Esophagus (tissue), 2 donors: Measurements from ENCODE around the gene RPUSD4. TPM values are rescaled to one million over a fixed set of nuclear protein-coding genes. Genes with fewer than 3 reads are reported as not detected.
"Not testable (repeated sequence)": the region's sequence is repeated elsewhere in the genome, so short reads cannot be mapped to it uniquely, and the experiment has no call there.

Experiments used
- H3K27ac ChIP-seq, 2 donors: one replicate each; pipeline ENCODE4 v1.5.1; 2013; ENCODE audit warnings: low read depth in 2 of 2, mild to moderate bottlenecking in 2 of 2, inconsistent platforms in 1 of 2, low read length in 1 of 2, moderate library complexity in 1 of 2
- H3K27me3 ChIP-seq, 2 donors: one replicate each; pipeline ENCODE4 v1.6.1; 2013; ENCODE audit warnings: low read length in 2 of 2, control low read depth in 1 of 2, mild to moderate bottlenecking in 1 of 2; ENCODE audit not compliant: insufficient read depth in 2 of 2, control insufficient read depth in 1 of 2
- H3K36me3 ChIP-seq, 2 donors: one replicate each; pipeline ENCODE4 v1.6.1; 2013; ENCODE audit warnings: low read length in 1 of 2; ENCODE audit not compliant: control insufficient read depth in 2 of 2, insufficient read depth in 2 of 2
- H3K4me1 ChIP-seq, 2 donors: one replicate each; pipeline ENCODE4 v1.6.1; 2013; ENCODE audit warnings: low read length in 1 of 2; ENCODE audit not compliant: control insufficient read depth in 2 of 2, insufficient read depth in 2 of 2
- H3K4me3 ChIP-seq, 2 donors: one replicate each; pipeline ENCODE4 v1.5.1; 2013; ENCODE audit warnings: low read length in 2 of 2, mild to moderate bottlenecking in 2 of 2, low read depth in 1 of 2, moderate library complexity in 1 of 2
- H3K9me3 ChIP-seq, 2 donors: one replicate each; pipeline ENCODE4 v1.6.1; 2013; ENCODE audit warnings: mild to moderate bottlenecking in 2 of 2, low read depth in 1 of 2, low read length in 1 of 2, moderate library complexity in 1 of 2; ENCODE audit not compliant: control insufficient read depth in 2 of 2, insufficient read depth in 1 of 2
- WGBS, 2 donors: extraction: QIAGEN DNeasy Blood & Tissue Kit; methylation state at CpG; one replicate each; pipeline ENCODE4 v1.1.7; 2013; 5-methylcytosine and 5-hydroxymethylcytosine counted together
- polyA plus RNA-seq, 2 donors: library from polyadenylated mRNA; stranded (reverse); fragments of 200-250 nt; gene quantifications; one replicate each; pipeline ENCODE4 v1.2.3, GENCODE V29; 2013
- donor health status: healthy with polysubstance abuse.
- donor health status: Bipolar disorder and iron deficiency.

Gene RPUSD4, protein sequence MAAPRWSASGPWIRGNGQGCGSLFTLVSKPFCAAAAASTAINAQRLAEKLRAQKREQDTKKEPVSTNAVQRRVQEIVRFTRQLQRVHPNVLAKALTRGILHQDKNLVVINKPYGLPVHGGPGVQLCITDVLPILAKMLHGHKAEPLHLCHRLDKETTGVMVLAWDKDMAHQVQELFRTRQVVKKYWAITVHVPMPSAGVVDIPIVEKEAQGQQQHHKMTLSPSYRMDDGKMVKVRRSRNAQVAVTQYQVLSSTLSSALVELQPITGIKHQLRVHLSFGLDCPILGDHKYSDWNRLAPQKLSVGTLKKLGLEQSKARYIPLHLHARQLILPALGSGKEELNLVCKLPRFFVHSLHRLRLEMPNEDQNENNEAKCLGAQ
- 10 to 100 TPM; 10.9 to 14.3 TPM for polyA plus RNA-seq

GRCh38 chr11:126211236-126212088 is at the start of gene RPUSD4, which contains the start of gene FAM118B:
Gene RPUSD4, minus strand, starts transcription at chr11:126211650. Its CDS starts 12 bp downstream, at chr11:126211638.
Gene FAM118B, plus strand, starts transcription at chr11:126211782. Its CDS starts 23,220 bp downstream, at chr11:126235002.
- 0% methylated on average over 62 of the region's 62 CpGs for WGBS, 2 donors
- Histone ChIP-seq H3K27me3 (no peaks in the 10 kb centered on the region), H3K27ac (peak within 1 kb of the TSS; percentile 55 to 86), H3K4me3 (peak within 1 kb of the TSS; percentile 82 to 100), H3K36me3 (no peaks in the 10 kb centered on the region), H3K4me1 (no peaks in the 10 kb centered on the region), H3K9me3 (no peaks in the 10 kb centered on the region)

- WGBS, 2 donors = 67 to 76% methylated on average over 2 of the region's 2 CpGs
- Histone ChIP-seq H3K27ac (no peak overlapping the region), H3K36me3 (peaks cover 0 to 8% of the 10 kb centered on the region in 2 donors), H3K27me3 (no peaks in the 10 kb centered on the region), H3K9me3 (no peaks in the 10 kb centered on the region), H3K4me1 (no peaks in the 10 kb centered on the region), H3K4me3 (no peak overlapping the region)
Observed at GRCh38 chr11:126257764-126258163, 46.3 kb upstream of the RPUSD4 start.

- 93 to 94% methylated on average over 2 of the region's 2 CpGs for WGBS, 2 donors
Observed at GRCh38 chr11:126257144-126257543, 45.7 kb upstream of the RPUSD4 start.

DNA sequence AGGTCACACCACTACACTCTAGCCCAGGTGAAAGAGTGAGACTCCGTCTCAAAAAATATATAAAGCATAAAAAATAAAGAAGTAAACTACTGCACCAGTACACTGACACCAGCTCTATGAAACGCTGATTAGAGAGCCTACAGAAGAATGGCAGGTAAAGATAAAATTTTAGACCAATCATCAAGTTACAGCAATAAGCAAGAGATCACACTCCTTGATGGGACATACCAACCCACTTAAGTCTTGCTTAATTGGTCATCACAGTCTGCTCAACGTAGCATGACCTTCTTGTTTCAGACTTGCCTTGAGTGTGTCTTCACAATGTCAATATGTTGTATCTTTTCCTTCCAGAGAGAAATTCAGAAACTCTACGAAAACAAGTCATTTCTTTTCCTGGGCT is 44.8 kb upstream of the RPUSD4 start:
- Histone ChIP-seq H3K27me3 (no peaks in the 10 kb centered on the region), H3K36me3 (peaks cover 0 to 3% of the 10 kb centered on the region in 2 donors)

More at GRCh38 chr11:126257144-126257543, 45.7 kb upstream of the RPUSD4 start:
- peaks cover 0 to 5% of the 10 kb centered on the region in 2 donors for H3K36me3 ChIP-seq
- H3K4me3 ChIP-seq = no peak overlapping the region
- H3K27ac ChIP-seq = no peak overlapping the region
- no peaks in the 10 kb centered on the region for H3K9me3 ChIP-seq
- H3K4me1 ChIP-seq = no peaks in the 10 kb centered on the region
- no peaks in the 10 kb centered on the region for H3K27me3 ChIP-seq

GRCh38 chr11:126255507-126255906 is 44.1 kb upstream of the RPUSD4 start:
- not testable (repeated sequence) for H3K4me3 ChIP-seq, H3K27ac ChIP-seq, H3K9me3 ChIP-seq, H3K36me3 ChIP-seq, H3K4me1 ChIP-seq, H3K27me3 ChIP-seq
- 92 to 95% methylated on average over 5 of the region's 5 CpGs for WGBS, 2 donors

More for the DNA sequence above, 44.8 kb upstream of the RPUSD4 start:
- H3K4me3 ChIP-seq = no peak overlapping the region
- H3K4me1 ChIP-seq = no peaks in the 10 kb centered on the region
- no peak overlapping the region for H3K27ac ChIP-seq
- 91 to 92% methylated on average over 4 of the region's 4 CpGs for WGBS, 2 donors
- H3K9me3 ChIP-seq = no peaks in the 10 kb centered on the region

- H3K4me1 ChIP-seq = no peaks in the 10 kb centered on the region
- H3K4me3 ChIP-seq = no peak overlapping the region
- H3K27me3 ChIP-seq = no peaks in the 10 kb centered on the region
- 66% methylated on average over 1 of the region's 1 CpG for WGBS, 2 donors
- peaks cover 0 to 3% of the 10 kb centered on the region in 2 donors for H3K36me3 ChIP-seq
- H3K9me3 ChIP-seq = no peaks in the 10 kb centered on the region
- H3K27ac ChIP-seq = no peak overlapping the region
Observed at GRCh38 chr11:126254819-126255218, 43.4 kb upstream of the RPUSD4 start.

- Histone ChIP-seq H3K36me3 (peaks cover 0 to 3% of the 10 kb centered on the region in 2 donors), H3K4me3 (no peak overlapping the region), H3K27ac (no peak overlapping the region), H3K9me3 (no peaks in the 10 kb centered on the region), H3K4me1 (no peaks in the 10 kb centered on the region), H3K27me3 (no peaks in the 10 kb centered on the region)
- WGBS, 2 donors = 74 to 98% methylated on average over 4 of the region's 4 CpGs
Observed at GRCh38 chr11:126253265-126253664, 41.8 kb upstream of the RPUSD4 start.

DNA sequence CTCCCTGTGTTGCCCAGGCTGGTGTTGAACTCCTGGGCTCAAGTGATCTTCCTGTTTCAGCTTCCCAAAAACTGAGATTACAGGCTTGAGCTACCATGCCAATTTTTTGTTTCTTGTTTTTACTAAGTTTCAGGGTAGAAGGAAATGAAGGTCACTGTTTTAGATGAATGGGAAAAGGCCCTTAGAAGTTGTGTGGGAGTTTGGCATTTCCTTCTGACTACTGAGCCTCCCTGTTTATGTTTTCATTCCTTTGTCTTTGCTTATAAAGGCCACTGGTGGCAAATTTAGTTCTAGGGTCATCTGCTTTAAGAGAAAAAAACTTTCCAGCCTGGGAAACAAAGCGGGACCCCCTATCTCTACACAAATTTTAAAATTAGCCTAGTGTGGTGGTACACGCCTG is 35.2 kb upstream of the RPUSD4 start:
- H3K9me3 ChIP-seq = no peaks in the 10 kb centered on the region
- no peak overlapping the region for H3K27ac ChIP-seq
- no peaks in the 10 kb centered on the region for H3K4me1 ChIP-seq
- H3K27me3 ChIP-seq = no peaks in the 10 kb centered on the region
- no peak overlapping the region for H3K4me3 ChIP-seq
- WGBS, 2 donors = 87 to 95% methylated on average over 2 of the region's 2 CpGs
- H3K36me3 ChIP-seq = peaks cover 0 to 2% of the 10 kb centered on the region in 2 donors

DNA sequence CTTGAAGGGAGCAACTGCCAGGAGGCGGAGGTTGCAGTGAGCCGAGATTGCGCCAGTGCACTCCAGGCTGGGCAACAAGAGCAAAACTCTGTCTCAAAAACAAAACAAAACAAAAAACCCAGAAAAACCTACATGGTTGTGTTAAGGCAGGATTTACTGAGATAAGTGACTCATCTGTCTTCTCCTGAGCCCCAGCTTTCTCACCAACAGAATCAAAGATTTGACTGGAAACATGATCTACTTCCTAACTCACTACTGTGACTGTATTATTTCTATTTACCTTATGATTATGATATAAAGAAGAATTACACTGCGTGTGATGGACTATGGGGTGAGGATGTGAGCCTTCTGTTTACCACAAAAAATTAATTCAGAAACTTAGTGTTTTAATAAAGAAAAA is 21.9 kb upstream of the RPUSD4 start:
- no peaks in the 10 kb centered on the region for H3K36me3 ChIP-seq
- H3K9me3 ChIP-seq = no peaks in the 10 kb centered on the region
- WGBS, 2 donors = 85 to 96% methylated on average over 4 of the region's 4 CpGs

More for the DNA sequence above, 21.9 kb upstream of the RPUSD4 start:
- Histone ChIP-seq H3K27ac (no peak overlapping the region), H3K4me1 (no peaks in the 10 kb centered on the region), H3K4me3 (no peak overlapping the region), H3K27me3 (no peaks in the 10 kb centered on the region)
